HepG2 (cell line): ENCODE data around the gene SLCO4A1. TPM values are rescaled to one million over a fixed set of nuclear protein-coding genes. Genes with fewer than 3 reads are reported as not detected.

ENCODE experiments used
- ATF3 ChIP-seq: sonication (generic); formaldehyde crosslinking; IDR thresholded peaks from 2 replicates; pipeline ENCODE4 v1.4.0; 2020; ENCODE audit warnings: missing genetic modification reagents
- CENPBD1 ChIP-seq: sonication (generic); formaldehyde crosslinking; IDR thresholded peaks from 2 replicates; pipeline ENCODE4 v1.8.0; 2022; ENCODE audit warnings: missing genetic modification reagents, low read depth, mild to moderate bottlenecking, borderline replicate concordance
- EHMT2 ChIP-seq: fragments of 200-600 bp; sonication (generic); IDR thresholded peaks from 2 replicates; pipeline ENCODE4 v1.7.0; 2017; ENCODE audit warnings: antibody characterized with exemption, low read depth, low read length, borderline replicate concordance
- ETV6 ChIP-seq: sonication (generic); formaldehyde crosslinking; conservative IDR thresholded peaks from 2 replicates; pipeline ENCODE4 v1.4.0; 2020; ENCODE audit warnings: missing genetic modification reagents
- PLRG1 ChIP-seq: fragments of 450-650 bp; conservative IDR thresholded peaks from 2 replicates; pipeline ENCODE4 v1.6.1; 2016
- RELA ChIP-seq: sonication (generic); formaldehyde crosslinking; IDR thresholded peaks from 2 replicates; pipeline ENCODE4 v1.4.0; 2020; ENCODE audit warnings: missing genetic modification reagents
- ZNF275 ChIP-seq: sonication (generic); formaldehyde crosslinking; IDR thresholded peaks from 2 replicates; pipeline ENCODE4 v1.8.0; 2022; ENCODE audit warnings: missing genetic modification reagents, mild to moderate bottlenecking, inconsistent platforms, borderline replicate concordance
- ZNF407 ChIP-seq: sonication (generic); formaldehyde crosslinking; IDR thresholded peaks from one replicate; pipeline ENCODE4 v1.5.1; 2020; ENCODE audit warnings: mild to moderate bottlenecking, missing genetic modification reagents; ENCODE audit errors: not compliant biosample characterization
- ZNF609 ChIP-seq: sonication (generic); formaldehyde crosslinking; IDR thresholded peaks from 2 replicates; pipeline ENCODE4 v1.4.0; 2020; ENCODE audit warnings: mild to moderate bottlenecking, missing genetic modification reagents, borderline replicate concordance
- ZNF713 ChIP-seq: sonication (generic); formaldehyde crosslinking; IDR thresholded peaks from 2 replicates; pipeline ENCODE4 v1.4.0; 2020; ENCODE audit warnings: mild to moderate bottlenecking, missing genetic modification reagents
- ZNF781 ChIP-seq: sonication (generic); formaldehyde crosslinking; IDR thresholded peaks from 2 replicates; pipeline ENCODE4 v1.5.1; 2020; ENCODE audit warnings: borderline replicate concordance, mild to moderate bottlenecking, missing genetic modification reagents; ENCODE audit errors: not compliant biosample characterization
- ZSCAN12 ChIP-seq: sonication (generic); formaldehyde crosslinking; IDR thresholded peaks from 2 replicates; pipeline ENCODE4 v1.9.0; 2021; ENCODE audit warnings: mild to moderate bottlenecking, missing genetic modification reagents
- polyA plus RNA-seq, 8 experiments: library from polyadenylated mRNA; depleted of rRNA in 3 of 8; stranded (reverse) in 7 of 8; unstranded in 1 of 8; fragments of >200 nt; fragmentation: Illumina TruSeq in 4 of 8; extraction: Trizol in 4 of 8; gene quantifications; 2 replicates each; pipeline versions ENCODE4 v1.2.1 to v1.2.3, GENCODE V29; 2011 to 2016; ENCODE audit warnings: low read depth in 4 of 8, missing spikeins in 1 of 8, mixed read lengths in 1 of 8; ENCODE audit not compliant: insufficient read depth in 1 of 8
- total RNA-seq, 5 experiments: library from RNA; depleted of rRNA; stranded (reverse); fragments of >200 nt; fragmentation: Illumina TruSeq; extraction: Trizol; gene quantifications; 2 replicates each; pipeline ENCODE4 v1.2.3, GENCODE V29; 2016; ENCODE audit warnings: low read depth in 1 of 5

Gene SLCO4A1
- total and polyA plus RNA-seq, 2 of the 13 experiments (the other 11 are each of a cell fraction or from before 2014, with no cell fraction given) = 55.5 to 112 TPM

- TF ChIP-seq ZNF407 (CRISPR knock-in tag) (no peak), ZNF713 (CRISPR knock-in tag) (no peak), EHMT2 (no peak), ZSCAN12 (CRISPR knock-in tag) (no peak), ATF3 (CRISPR knock-in tag) (peak; percentile 79; the same call in 1 of the 2 replicates), PLRG1 (no peak), ETV6 (no peak), RELA (CRISPR knock-in tag) (no peak), ZNF275 (CRISPR knock-in tag) (no peak), ZNF609 (peak; percentile 69; the same call in 1 of the 2 replicates), ZNF781 (CRISPR knock-in tag) (peak; percentile 79), CENPBD1 (CRISPR knock-in tag) (no peak)
Measured at GRCh38 chr20:62652041-62652893, 10.0 kb downstream of the SLCO4A1 start (continued).
